HCT116 (cell line): ENCODE data around the gene MAN2A2. TPM values are rescaled to one million over a fixed set of nuclear protein-coding genes. Genes with fewer than 3 reads are reported as not detected.

Experiments
- ATAC-seq: fragments of 200-7000 bp; cut with Tn5 transposase; 2 replicates; pipeline ENCODE4 v1.9.1; 2020; ENCODE audit warnings: mild to moderate bottlenecking, moderate library complexity
- BruUV-seq: library from RNA; stranded (reverse); fragments of 400-500 nt; replicated peaks from 2 replicates; lab custom pipeline; 2021; lab: Mats Ljungman, UMichigan
- CTCF ChIA-PET: fragments of 300-600 bp; sonication (Branson Sonifier 250); formaldehyde crosslinking; loops from one replicate; lab custom pipeline; 2021; ENCODE audit warnings: antibody characterized with exemption; lab: Charles Lee
- POLR2A ChIA-PET: fragments of 300-600, 350-600 bp; sonication (Branson Sonifier 250); formaldehyde crosslinking; loops from one replicate; lab custom pipeline; 2021; ENCODE audit warnings: antibody characterized with exemption; lab: Charles Lee
- RAD21 ChIA-PET, 2 experiments: fragments of 300-600 bp; sonication (Branson Sonifier 250); formaldehyde crosslinking; loops; one replicate each; lab custom pipeline; 2023; ENCODE audit warnings: low total read pairs in 2 of 2; ENCODE audit not compliant: uncharacterized antibody in 2 of 2, unreplicated experiment in 2 of 2, low non-redundant PET in 1 of 2; lab: Charles Lee
- DNase-seq: peaks from one replicate; pipeline ENCODE4 v3.0.0-alpha.2; 2010; ENCODE audit warnings: low read depth, low spot score
- H2AFZ ChIP-seq: fragments of 200-600 bp; shearing (Covaris generic), sonication (generic); 2 replicates; pipeline ENCODE4 v1.6.1; 2017; ENCODE audit warnings: low read depth, mixed run types, mixed read lengths, antibody characterized with exemption, low read length; ENCODE audit not compliant: poor library complexity, severe bottlenecking
- H3K27ac ChIP-seq: 2 replicates; pipeline ENCODE4 v1.5.1; 2012; ENCODE audit warnings: low read depth, low read length
- H3K27me3 ChIP-seq: fragments of 200-600 bp; sonication (generic); 2 replicates; pipeline ENCODE4 v1.6.1; 2016; ENCODE audit warnings: mixed run types, low read length, mixed read lengths; ENCODE audit not compliant: insufficient read depth
- H3K36me3 ChIP-seq, 2 experiments: fragments of 200-500 bp in 1 of 2; fragments of 200-600 bp in 1 of 2; sonication (Bioruptor generic) in 1 of 2; sonication (generic) in 1 of 2; 2 replicates each; pipeline versions ENCODE4 v1.5.1 to v1.6.1; 2014 to 2016; ENCODE audit warnings: low read length in 2 of 2, inconsistent platforms in 1 of 2, mixed read lengths in 1 of 2, mixed run types in 1 of 2; ENCODE audit not compliant: insufficient read depth in 2 of 2, control insufficient read depth in 1 of 2
- H3K4me1 ChIP-seq, 2 experiments: fragments of 200-600 bp in 1 of 2; sonication (generic) in 1 of 2; 2 replicates each; pipeline versions ENCODE4 v1.5.1 to v1.6.1; 2012 to 2017; ENCODE audit warnings: low read length in 2 of 2, inconsistent platforms in 1 of 2, mild to moderate bottlenecking in 1 of 2, mixed read lengths in 1 of 2, mixed run types in 1 of 2, moderate library complexity in 1 of 2; ENCODE audit not compliant: insufficient read depth in 2 of 2, control insufficient read depth in 1 of 2
- H3K4me2 ChIP-seq: fragments of 200-600 bp; sonication (generic); 2 replicates; pipeline ENCODE4 v1.6.1; 2017; ENCODE audit warnings: mixed run types, low read length, mixed read lengths
- H3K4me3 ChIP-seq, 2 experiments: fragments of 200-600 bp in 1 of 2; sonication (generic) in 1 of 2; replicated peaks in 1 of 2; 2 replicates each; pipeline ENCODE4 v1.5.1; 2011 to 2016; ENCODE audit warnings: low read length in 2 of 2, control low read depth in 1 of 2, low read depth in 1 of 2, mild to moderate bottlenecking in 1 of 2, mixed read lengths in 1 of 2, mixed run types in 1 of 2
- H3K79me2 ChIP-seq: fragments of 200-600 bp; sonication (generic); 2 replicates; pipeline ENCODE4 v1.6.1; 2017; ENCODE audit warnings: mild to moderate bottlenecking, mixed run types, low read length, moderate library complexity, mixed read lengths; ENCODE audit not compliant: insufficient read depth
- H3K9ac ChIP-seq: fragments of 200-600 bp; sonication (generic); 2 replicates; pipeline ENCODE4 v1.6.1; 2016; ENCODE audit warnings: low read length, mixed read lengths
- H3K9me2 ChIP-seq: fragments of 200-600 bp; sonication (generic), shearing (Covaris generic); 2 replicates; pipeline ENCODE4 v1.6.1; 2017; ENCODE audit warnings: mixed run types, mild to moderate bottlenecking, moderate library complexity; ENCODE audit not compliant: insufficient read depth
- H3K9me3 ChIP-seq, 2 experiments: fragments of 200-500 bp in 1 of 2; fragments of 200-600 bp in 1 of 2; sonication (Bioruptor generic) in 1 of 2; sonication (generic) in 1 of 2; 2 replicates each; pipeline ENCODE4 v1.6.1; 2014 to 2017; ENCODE audit warnings: low read length in 2 of 2, mixed read lengths in 2 of 2, inconsistent platforms in 1 of 2, low read depth in 1 of 2, mild to moderate bottlenecking in 1 of 2, mixed run types in 1 of 2, moderate library complexity in 1 of 2; ENCODE audit not compliant: control insufficient read depth in 1 of 2, insufficient read depth in 1 of 2
- H4K20me1 ChIP-seq: fragments of 200-600 bp; sonication (generic), shearing (Covaris generic); 2 replicates; pipeline ENCODE4 v1.6.1; 2017; ENCODE audit warnings: mixed run types, mild to moderate bottlenecking, moderate library complexity; ENCODE audit not compliant: insufficient read depth
- CBX3 ChIP-seq: IDR thresholded peaks from 2 replicates; pipeline ENCODE4 v1.6.1; 2012; ENCODE audit warnings: low read depth
- CEBPB ChIP-seq: IDR thresholded peaks from 2 replicates; pipeline ENCODE4 v1.6.1; 2012; ENCODE audit warnings: low read depth
- EGR1 ChIP-seq: IDR thresholded peaks from 2 replicates; pipeline ENCODE4 v1.6.1; 2012; ENCODE audit warnings: low read depth
- EZH2phosphoT487 ChIP-seq: fragments of 200-600 bp; IDR thresholded peaks from 2 replicates; pipeline ENCODE4 v1.6.1; 2018; ENCODE audit warnings: antibody characterized with exemption, borderline replicate concordance
- RAD21 ChIP-seq: IDR thresholded peaks from 2 replicates; pipeline ENCODE4 v1.6.1; 2012; ENCODE audit warnings: low read depth, mild to moderate bottlenecking
- SRF ChIP-seq: IDR thresholded peaks from 2 replicates; pipeline ENCODE4 v1.6.1; 2012; ENCODE audit warnings: low read depth
- TCF7L2 ChIP-seq: IDR thresholded peaks from 2 replicates; pipeline ENCODE4 v1.7.0; 2011; ENCODE audit warnings: borderline replicate concordance, inconsistent platforms; ENCODE audit not compliant: insufficient read depth, insufficient read length; ENCODE audit errors: extremely low read depth
- YY1 ChIP-seq: IDR thresholded peaks from 2 replicates; pipeline ENCODE4 v1.6.1; 2011; ENCODE audit warnings: low read length, low read depth, moderate library complexity, mild to moderate bottlenecking; ENCODE audit not compliant: insufficient replicate concordance; ENCODE audit errors: extremely low read depth
- ZFX ChIP-seq: fragments of 450-650 bp; IDR thresholded peaks from 2 replicates; pipeline ENCODE4 v1.6.1; 2017
- ZNF274 ChIP-seq: fragments of 200-500 bp; sonication (Bioruptor generic); IDR thresholded peaks from 2 replicates; pipeline ENCODE4 v1.6.1; 2014; ENCODE audit warnings: mild to moderate bottlenecking, low read depth, low read length, inconsistent platforms
- intact Hi-C: fragments of 100-400 bp; cut with micrococcal nuclease; formaldehyde crosslinking; loops from 2 replicates; pipeline ENCODE4 v1.10.0; 2022
- total RNA-seq: library from RNA; stranded (reverse); gene quantifications from one replicate; pipeline ENCODE4 v1.2.1, GENCODE V29; 2021; ENCODE audit not compliant: unreplicated experiment
- TF ChIP-seq, protein P1 (sequence below): IDR thresholded peaks from 2 replicates; pipeline ENCODE4 v1.6.1; 2012; ENCODE audit warnings: low read depth
- TF ChIP-seq, protein P2 (sequence below): IDR thresholded peaks from 2 replicates; pipeline ENCODE4 v1.6.1; 2012
- TF ChIP-seq, protein P3 (sequence below), 3 experiments: fragments of 200-600 bp in 1 of 3; sonication (generic) in 1 of 3; IDR thresholded peaks in 2 of 3; conservative IDR thresholded peaks in 1 of 3; 2 replicates each; pipeline ENCODE4 v1.5.1; 2012 to 2017; ENCODE audit warnings: low read depth in 2 of 3, low read length in 2 of 3, antibody characterized with exemption in 1 of 3, borderline replicate concordance in 1 of 3, control low read depth in 1 of 3, mild to moderate bottlenecking in 1 of 3, mixed read lengths in 1 of 3, mixed run types in 1 of 3, moderate library complexity in 1 of 3; ENCODE audit not compliant: insufficient read depth in 1 of 3
- TF ChIP-seq, protein P4 (sequence below): IDR thresholded peaks from 2 replicates; pipeline ENCODE4 v1.6.1; 2011; ENCODE audit warnings: mild to moderate bottlenecking, low read length, moderate library complexity; ENCODE audit not compliant: insufficient replicate concordance; ENCODE audit errors: extremely low read depth

MAN2A2 gene
- total RNA-seq, 1 experiment from 2014 or later = 44.9 TPM

DNA sequence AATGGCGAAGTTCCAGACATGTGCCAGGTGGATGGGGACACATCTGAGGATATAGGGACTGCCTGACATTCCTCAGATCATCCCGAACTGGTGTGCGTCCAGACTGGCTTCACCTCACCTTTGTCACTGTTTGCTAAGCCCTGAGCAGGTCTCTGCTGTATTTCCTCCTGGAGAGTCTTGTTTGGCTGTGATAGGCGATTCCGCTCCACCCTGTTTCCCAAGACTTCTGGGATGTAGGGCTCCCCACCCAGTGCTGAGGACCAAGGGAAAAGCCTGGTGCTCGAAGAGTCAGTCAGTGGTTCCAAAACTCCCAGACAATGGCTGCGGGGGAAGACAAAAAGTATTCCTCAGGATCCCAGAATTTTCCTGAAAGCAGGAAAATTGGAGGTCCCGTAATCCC lies 45.8 kb upstream of the MAN2A2 start:
- Histone ChIP-seq H3K79me2 (no peaks in the 10 kb centered on the region), H2AFZ (no peak overlapping the region), H3K4me1 (peaks cover 16 to 38% of the 10 kb centered on the region in 2 experiments), H3K27ac (no peak overlapping the region), H3K9ac (no peak overlapping the region), H3K4me2 (no peak overlapping the region), H3K9me3 (no peaks in the 10 kb centered on the region), H3K9me2 (no peaks in the 10 kb centered on the region), H4K20me1 (no peaks in the 10 kb centered on the region), H3K4me3 (no peak overlapping the region), H3K36me3 (no peaks in the 10 kb centered on the region), H3K27me3 (peaks cover 8% of the 10 kb centered on the region; the same call in 1 of the 2 replicates)
- ChIA-PET CTCF (no interaction called here), RAD21 (no interaction called here), POLR2A (no interaction called here)
- TF ChIP-seq YY1 (no peak), ZFX (no peak), EGR1 (no peak), SRF (no peak), RAD21 (no peak), CEBPB (no peak), TCF7L2 (no peak), ZNF274 (no peak), CBX3 (no peak), EZH2phosphoT487 (no peak)
- TF ChIP-seq, protein P1, sequence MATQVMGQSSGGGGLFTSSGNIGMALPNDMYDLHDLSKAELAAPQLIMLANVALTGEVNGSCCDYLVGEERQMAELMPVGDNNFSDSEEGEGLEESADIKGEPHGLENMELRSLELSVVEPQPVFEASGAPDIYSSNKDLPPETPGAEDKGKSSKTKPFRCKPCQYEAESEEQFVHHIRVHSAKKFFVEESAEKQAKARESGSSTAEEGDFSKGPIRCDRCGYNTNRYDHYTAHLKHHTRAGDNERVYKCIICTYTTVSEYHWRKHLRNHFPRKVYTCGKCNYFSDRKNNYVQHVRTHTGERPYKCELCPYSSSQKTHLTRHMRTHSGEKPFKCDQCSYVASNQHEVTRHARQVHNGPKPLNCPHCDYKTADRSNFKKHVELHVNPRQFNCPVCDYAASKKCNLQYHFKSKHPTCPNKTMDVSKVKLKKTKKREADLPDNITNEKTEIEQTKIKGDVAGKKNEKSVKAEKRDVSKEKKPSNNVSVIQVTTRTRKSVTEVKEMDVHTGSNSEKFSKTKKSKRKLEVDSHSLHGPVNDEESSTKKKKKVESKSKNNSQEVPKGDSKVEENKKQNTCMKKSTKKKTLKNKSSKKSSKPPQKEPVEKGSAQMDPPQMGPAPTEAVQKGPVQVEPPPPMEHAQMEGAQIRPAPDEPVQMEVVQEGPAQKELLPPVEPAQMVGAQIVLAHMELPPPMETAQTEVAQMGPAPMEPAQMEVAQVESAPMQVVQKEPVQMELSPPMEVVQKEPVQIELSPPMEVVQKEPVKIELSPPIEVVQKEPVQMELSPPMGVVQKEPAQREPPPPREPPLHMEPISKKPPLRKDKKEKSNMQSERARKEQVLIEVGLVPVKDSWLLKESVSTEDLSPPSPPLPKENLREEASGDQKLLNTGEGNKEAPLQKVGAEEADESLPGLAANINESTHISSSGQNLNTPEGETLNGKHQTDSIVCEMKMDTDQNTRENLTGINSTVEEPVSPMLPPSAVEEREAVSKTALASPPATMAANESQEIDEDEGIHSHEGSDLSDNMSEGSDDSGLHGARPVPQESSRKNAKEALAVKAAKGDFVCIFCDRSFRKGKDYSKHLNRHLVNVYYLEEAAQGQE = no peak
- TF ChIP-seq, protein P2, sequence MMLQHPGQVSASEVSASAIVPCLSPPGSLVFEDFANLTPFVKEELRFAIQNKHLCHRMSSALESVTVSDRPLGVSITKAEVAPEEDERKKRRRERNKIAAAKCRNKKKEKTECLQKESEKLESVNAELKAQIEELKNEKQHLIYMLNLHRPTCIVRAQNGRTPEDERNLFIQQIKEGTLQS = no peak
- TF ChIP-seq, protein P3, sequence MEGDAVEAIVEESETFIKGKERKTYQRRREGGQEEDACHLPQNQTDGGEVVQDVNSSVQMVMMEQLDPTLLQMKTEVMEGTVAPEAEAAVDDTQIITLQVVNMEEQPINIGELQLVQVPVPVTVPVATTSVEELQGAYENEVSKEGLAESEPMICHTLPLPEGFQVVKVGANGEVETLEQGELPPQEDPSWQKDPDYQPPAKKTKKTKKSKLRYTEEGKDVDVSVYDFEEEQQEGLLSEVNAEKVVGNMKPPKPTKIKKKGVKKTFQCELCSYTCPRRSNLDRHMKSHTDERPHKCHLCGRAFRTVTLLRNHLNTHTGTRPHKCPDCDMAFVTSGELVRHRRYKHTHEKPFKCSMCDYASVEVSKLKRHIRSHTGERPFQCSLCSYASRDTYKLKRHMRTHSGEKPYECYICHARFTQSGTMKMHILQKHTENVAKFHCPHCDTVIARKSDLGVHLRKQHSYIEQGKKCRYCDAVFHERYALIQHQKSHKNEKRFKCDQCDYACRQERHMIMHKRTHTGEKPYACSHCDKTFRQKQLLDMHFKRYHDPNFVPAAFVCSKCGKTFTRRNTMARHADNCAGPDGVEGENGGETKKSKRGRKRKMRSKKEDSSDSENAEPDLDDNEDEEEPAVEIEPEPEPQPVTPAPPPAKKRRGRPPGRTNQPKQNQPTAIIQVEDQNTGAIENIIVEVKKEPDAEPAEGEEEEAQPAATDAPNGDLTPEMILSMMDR (IDR thresholded peaks at IDR 0.05 in 2 of 3, conservative IDR thresholded peaks at IDR 0.05 in 1 of 3; ENCODE audit: borderline replicate concordance in 1 of 3, insufficient read depth in 1 of 3, low read depth in 2 of 3, low read length in 2 of 3) = no peak
- TF ChIP-seq, protein P4, sequence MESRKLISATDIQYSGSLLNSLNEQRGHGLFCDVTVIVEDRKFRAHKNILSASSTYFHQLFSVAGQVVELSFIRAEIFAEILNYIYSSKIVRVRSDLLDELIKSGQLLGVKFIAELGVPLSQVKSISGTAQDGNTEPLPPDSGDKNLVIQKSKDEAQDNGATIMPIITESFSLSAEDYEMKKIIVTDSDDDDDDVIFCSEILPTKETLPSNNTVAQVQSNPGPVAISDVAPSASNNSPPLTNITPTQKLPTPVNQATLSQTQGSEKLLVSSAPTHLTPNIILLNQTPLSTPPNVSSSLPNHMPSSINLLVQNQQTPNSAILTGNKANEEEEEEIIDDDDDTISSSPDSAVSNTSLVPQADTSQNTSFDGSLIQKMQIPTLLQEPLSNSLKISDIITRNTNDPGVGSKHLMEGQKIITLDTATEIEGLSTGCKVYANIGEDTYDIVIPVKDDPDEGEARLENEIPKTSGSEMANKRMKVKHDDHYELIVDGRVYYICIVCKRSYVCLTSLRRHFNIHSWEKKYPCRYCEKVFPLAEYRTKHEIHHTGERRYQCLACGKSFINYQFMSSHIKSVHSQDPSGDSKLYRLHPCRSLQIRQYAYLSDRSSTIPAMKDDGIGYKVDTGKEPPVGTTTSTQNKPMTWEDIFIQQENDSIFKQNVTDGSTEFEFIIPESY = no peak
- no TSS peak for BruUV-seq
- ATAC-seq (no peak), DNase-seq (no peak)
- intact Hi-C loops = no loop called here
